HepG2 (cell line): Measurements from ENCODE around the gene RASGRP1. TPM values are rescaled to one million over a fixed set of nuclear protein-coding genes. Genes with fewer than 3 reads are reported as not detected.
A peak's percentile ranks its signal among the peaks of the same experiment; 100 is the strongest.

ENCODE experiments used
- AKAP8 ChIP-seq: sonication (generic); formaldehyde crosslinking; IDR thresholded peaks from 2 replicates; pipeline ENCODE4 v1.5.1; 2020; ENCODE audit warnings: mild to moderate bottlenecking, missing genetic modification reagents
- BCL6 ChIP-seq: IDR thresholded peaks from 2 replicates; pipeline ENCODE4 v1.6.1; 2016; ENCODE audit warnings: missing genetic modification reagents, missing compliant biosample characterization
- BRCA1 ChIP-seq: sonication (generic); formaldehyde crosslinking; IDR thresholded peaks from 2 replicates; pipeline ENCODE4 v1.4.0; 2020; ENCODE audit warnings: missing genetic modification reagents
- FOXJ3 ChIP-seq: sonication (generic); formaldehyde crosslinking; IDR thresholded peaks from 2 replicates; pipeline ENCODE4 v1.4.0; 2020; ENCODE audit warnings: missing genetic modification reagents, mild to moderate bottlenecking, borderline replicate concordance
- HNF4A ChIP-seq: sonication (generic); formaldehyde crosslinking; IDR thresholded peaks from 2 replicates; pipeline ENCODE4 v1.4.0; 2020; ENCODE audit warnings: missing genetic modification reagents
- JUNB ChIP-seq: sonication (generic); formaldehyde crosslinking; IDR thresholded peaks from 2 replicates; pipeline ENCODE4 v1.8.0; 2022; ENCODE audit warnings: missing genetic modification reagents, mild to moderate bottlenecking, borderline replicate concordance
- MAX ChIP-seq: IDR thresholded peaks from 2 replicates; pipeline ENCODE4 v1.6.1; 2012; ENCODE audit warnings: inconsistent platforms
- MTA1 ChIP-seq: sonication (generic); formaldehyde crosslinking; IDR thresholded peaks from 2 replicates; pipeline ENCODE4 v1.4.0; 2020; ENCODE audit warnings: missing genetic modification reagents, mild to moderate bottlenecking, borderline replicate concordance
- NCOA1 ChIP-seq: sonication (generic); formaldehyde crosslinking; IDR thresholded peaks from 2 replicates; pipeline ENCODE4 v1.9.0; 2021; ENCODE audit warnings: missing genetic modification reagents
- NONO ChIP-seq, 2 experiments: fragments of 450-650 bp in 1 of 2; sonication (generic) in 1 of 2; formaldehyde crosslinking in 1 of 2; IDR thresholded peaks in 1 of 2; conservative IDR thresholded peaks in 1 of 2; 2 replicates each; pipeline versions ENCODE4 v1.6.1 to v1.8.0; 2017 to 2022; ENCODE audit warnings: mild to moderate bottlenecking in 1 of 2, missing genetic modification reagents in 1 of 2, moderate library complexity in 1 of 2
- NR2F6 ChIP-seq, 2 experiments: IDR thresholded peaks; 2 replicates each; pipeline ENCODE4 v1.6.1; 2016; ENCODE audit warnings: antibody characterized with exemption in 1 of 2, mild to moderate bottlenecking in 1 of 2
- PITX1 ChIP-seq: sonication (generic); formaldehyde crosslinking; IDR thresholded peaks from 2 replicates; pipeline ENCODE4 v1.5.1; 2020; ENCODE audit warnings: mild to moderate bottlenecking, missing genetic modification reagents
- RBM39 ChIP-seq: fragments of 200-400 bp; formaldehyde crosslinking; IDR thresholded peaks from one replicate; pipeline ENCODE4 v1.6.1; 2018; ENCODE audit warnings: antibody characterized with exemption, mild to moderate bottlenecking, low read depth, low read length; ENCODE audit not compliant: poor library complexity, severe bottlenecking
- REPIN1 ChIP-seq: sonication (generic); formaldehyde crosslinking; IDR thresholded peaks from 2 replicates; pipeline ENCODE4 v1.8.0; 2022; ENCODE audit warnings: missing genetic modification reagents, low read depth, mild to moderate bottlenecking, borderline replicate concordance
- SAP130 ChIP-seq: IDR thresholded peaks from 2 replicates; pipeline ENCODE4 v1.6.1; 2016; ENCODE audit warnings: low read depth
- SP1 ChIP-seq, 2 experiments: fragments of 450-650 bp in 1 of 2; sonication (generic) in 1 of 2; formaldehyde crosslinking in 1 of 2; IDR thresholded peaks; 2 replicates each; pipeline versions ENCODE4 v1.4.0 to v1.6.1; 2016 to 2020; ENCODE audit warnings: missing genetic modification reagents in 1 of 2
- SYNCRIP ChIP-seq: fragments of 200-400 bp; formaldehyde crosslinking; IDR thresholded peaks from 2 replicates; pipeline ENCODE4 v1.6.1; 2018; ENCODE audit warnings: mild to moderate bottlenecking, low read depth, low read length; ENCODE audit not compliant: insufficient read depth
- TAF1 ChIP-seq: sonication (generic); formaldehyde crosslinking; IDR thresholded peaks from 2 replicates; pipeline ENCODE4 v1.4.0; 2020; ENCODE audit warnings: missing genetic modification reagents
- XBP1 ChIP-seq: sonication (generic); formaldehyde crosslinking; IDR thresholded peaks from 2 replicates; pipeline ENCODE4 v1.5.0; 2020; ENCODE audit warnings: missing genetic modification reagents
- ZFP36L2 ChIP-seq: sonication (generic); formaldehyde crosslinking; IDR thresholded peaks from 2 replicates; pipeline ENCODE4 v1.4.0; 2020; ENCODE audit warnings: missing genetic modification reagents
- ZFP62 ChIP-seq: sonication (generic); formaldehyde crosslinking; IDR thresholded peaks from 2 replicates; pipeline ENCODE4 v1.4.0; 2020; ENCODE audit warnings: missing genetic modification reagents
- ZNF101 ChIP-seq: sonication (generic); formaldehyde crosslinking; IDR thresholded peaks from 2 replicates; pipeline ENCODE4 v1.4.0; 2020; ENCODE audit warnings: mild to moderate bottlenecking, low read depth, missing genetic modification reagents, borderline replicate concordance
- ZNF121 ChIP-seq: sonication (generic); formaldehyde crosslinking; IDR thresholded peaks from 2 replicates; pipeline ENCODE4 v1.5.0; 2020; ENCODE audit warnings: mild to moderate bottlenecking, missing genetic modification reagents
- ZNF44 ChIP-seq: sonication (generic); formaldehyde crosslinking; IDR thresholded peaks from 2 replicates; pipeline ENCODE4 v1.5.1; 2020; ENCODE audit warnings: mild to moderate bottlenecking, missing genetic modification reagents
- ZNF639 ChIP-seq: conservative IDR thresholded peaks from 2 replicates; pipeline ENCODE4 v1.6.1; 2018; ENCODE audit warnings: missing genetic modification reagents
- ZNF746 ChIP-seq: sonication (generic); formaldehyde crosslinking; IDR thresholded peaks from 2 replicates; pipeline ENCODE4 v1.8.0; 2022; ENCODE audit warnings: mild to moderate bottlenecking, missing genetic modification reagents
- ZNF749 ChIP-seq: sonication (generic); formaldehyde crosslinking; IDR thresholded peaks from 2 replicates; pipeline ENCODE4 v1.8.0; 2022; ENCODE audit warnings: mild to moderate bottlenecking, missing genetic modification reagents, moderate library complexity, borderline replicate concordance
- ZNF781 ChIP-seq: sonication (generic); formaldehyde crosslinking; IDR thresholded peaks from 2 replicates; pipeline ENCODE4 v1.5.1; 2020; ENCODE audit warnings: borderline replicate concordance, mild to moderate bottlenecking, missing genetic modification reagents; ENCODE audit errors: not compliant biosample characterization
- ZNF790 ChIP-seq: sonication (generic); formaldehyde crosslinking; IDR thresholded peaks from 2 replicates; pipeline ENCODE4 v1.8.0; 2022; ENCODE audit warnings: missing genetic modification reagents, mild to moderate bottlenecking, borderline replicate concordance
- ZSCAN21 ChIP-seq: sonication (generic); formaldehyde crosslinking; IDR thresholded peaks from 2 replicates; pipeline ENCODE4 v1.8.0; 2022; ENCODE audit warnings: mild to moderate bottlenecking, missing genetic modification reagents, moderate library complexity, borderline replicate concordance
- polyA plus RNA-seq, 8 experiments: library from polyadenylated mRNA; depleted of rRNA in 3 of 8; stranded (reverse) in 7 of 8; unstranded in 1 of 8; fragments of >200 nt; fragmentation: Illumina TruSeq in 4 of 8; extraction: Trizol in 4 of 8; gene quantifications; 2 replicates each; pipeline versions ENCODE4 v1.2.1 to v1.2.3, GENCODE V29; 2011 to 2016; ENCODE audit warnings: low read depth in 4 of 8, missing spikeins in 1 of 8, mixed read lengths in 1 of 8; ENCODE audit not compliant: insufficient read depth in 1 of 8
- total RNA-seq, 5 experiments: library from RNA; depleted of rRNA; stranded (reverse); fragments of >200 nt; fragmentation: Illumina TruSeq; extraction: Trizol; gene quantifications; 2 replicates each; pipeline ENCODE4 v1.2.3, GENCODE V29; 2016; ENCODE audit warnings: low read depth in 1 of 5

The RASGRP1 gene
- total and polyA plus RNA-seq, 2 of the 13 experiments (the other 11 are each of a cell fraction or from before 2014, with no cell fraction given) = 0.07 TPM; not detected in 1

- TF ChIP-seq AKAP8 (0 out of 2 replicates have a peak, but pooled peaks have one; percentile 26), ZNF790 (CRISPR knock-in tag) (no peak), NCOA1 (CRISPR knock-in tag) (0 out of 2 replicates have a peak, but pooled peaks have one; percentile 40), SP1 (IDR thresholded peaks at IDR 0.05) (no peak), SP1 (CRISPR knock-in tag; IDR thresholded peaks at IDR 0.05) (peak; percentile 73), ZSCAN21 (peak; percentile 82), SYNCRIP (no peak), FOXJ3 (no peak), XBP1 (CRISPR knock-in tag) (no peak), ZNF781 (CRISPR knock-in tag) (peak; percentile 35), ZFP62 (CRISPR knock-in tag) (no peak), REPIN1 (CRISPR knock-in tag) (peak; percentile 86), NR2F6 (IDR thresholded peaks at IDR 0.05) (peak; percentile 34; the same call in 1 of the 2 replicates), NR2F6 (CRISPR knock-in tag; IDR thresholded peaks at IDR 0.05) (peak; percentile 49), ZNF101 (CRISPR knock-in tag) (no peak), BRCA1 (CRISPR knock-in tag) (no peak), JUNB (no peak), ZNF746 (peak; percentile 84), ZNF639 (CRISPR knock-in tag) (peak; percentile 72; the same call in 1 of the 2 replicates), MTA1 (CRISPR knock-in tag) (peak; percentile 81; the same call in 1 of the 2 replicates), ZNF44 (CRISPR knock-in tag) (peak; percentile 69; the same call in 1 of the 2 replicates), BCL6 (peak; percentile 50; the same call in 1 of the 2 replicates), NONO (IDR thresholded peaks at IDR 0.05) (no peak), NONO (CRISPR knock-in tag; conservative IDR thresholded peaks at IDR 0.05) (peak; percentile 94), TAF1 (CRISPR knock-in tag) (peak; percentile 94), ZNF749 (CRISPR knock-in tag) (no peak), PITX1 (CRISPR knock-in tag) (peak; percentile 58; the same call in 1 of the 2 replicates), ZFP36L2 (CRISPR knock-in tag) (0 out of 2 replicates have a peak, but pooled peaks have one; percentile 50), MAX (peak; percentile 81), SAP130 (CRISPR knock-in tag) (peak; percentile 75), RBM39 (peak; percentile 86), ZNF121 (CRISPR knock-in tag) (0 out of 2 replicates have a peak, but pooled peaks have one; percentile 18), HNF4A (CRISPR knock-in tag) (peak; percentile 78)
Measured at GRCh38 chr15:38453971-38454695, 110.5 kb downstream of the RASGRP1 start, which contains the start of gene FAM98B (continued).
